ENCODE results near the gene RPL18. TPM values are rescaled to one million over a fixed set of nuclear protein-coding genes. Genes with fewer than 3 reads are reported as not detected.
"Not testable (repeated sequence)": the region's sequence is repeated elsewhere in the genome, so short reads cannot be mapped to it uniquely, and the experiment has no call there.

The RPL18 gene
- total and polyA plus RNA-seq, 4 experiments from 2014 or later = 2,084 to 2,448 (median 2,268) TPM

DNA sequence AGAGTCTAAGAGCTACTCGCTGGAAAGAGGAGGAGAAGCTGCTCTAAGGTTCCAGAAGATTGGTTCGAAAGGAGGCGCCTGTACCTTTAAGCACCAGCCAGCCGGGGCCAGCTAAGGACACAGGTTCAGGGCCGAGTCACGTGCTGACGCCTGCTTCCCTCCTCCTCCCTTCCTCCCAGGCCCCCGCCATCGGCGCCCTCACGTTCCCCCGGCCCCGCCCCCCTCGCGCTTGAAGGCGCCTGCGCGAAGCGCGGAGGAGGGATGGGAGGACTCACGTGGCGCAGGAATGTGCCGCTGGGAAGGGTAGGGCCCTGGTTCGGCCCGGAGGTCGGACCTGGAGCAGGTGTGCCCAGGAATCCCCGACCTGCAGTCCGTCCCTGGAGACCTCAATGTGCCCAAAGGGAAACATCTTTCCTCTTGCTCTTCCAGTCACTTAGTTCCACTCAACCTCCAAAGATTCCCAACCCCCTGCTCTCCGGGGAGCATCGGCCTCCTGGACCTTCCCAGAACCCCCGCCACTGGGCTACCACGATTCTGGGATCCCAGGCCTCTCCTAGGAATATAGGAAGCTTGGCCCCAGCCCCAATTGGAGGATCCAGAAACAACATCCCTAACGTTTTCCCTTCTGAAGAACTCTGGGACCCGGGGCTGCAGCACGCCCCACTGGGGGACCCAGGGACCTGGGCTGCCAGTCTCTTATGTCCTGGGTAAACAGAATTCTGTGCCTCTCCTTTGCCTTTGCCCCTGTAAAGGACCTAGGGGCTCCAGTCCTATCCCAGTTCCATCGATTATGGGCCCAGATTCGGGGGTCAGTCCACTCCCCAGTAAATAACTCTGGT is 15.7 kb upstream of the RPL18 start:
- POLR2A ChIA-PET (ENCODE audit: partially characterized antibody) = interaction anchor here (0.6 to 6.4 kb wide), 10 partner anchors 10 to 302 kb away, joined by 3 to 76 read pairs (median 6); partner anchors contain the start of genes CA11, RPL18 and SPHK2
- peak overlapping the region; percentile 88 for H3K27ac ChIP-seq (ENCODE audit: low read depth, low read length)
- no peaks in the 10 kb centered on the region for H3K27me3 ChIP-seq (ENCODE audit: insufficient read depth, low read length)
- H3K9me3 ChIP-seq (ENCODE audit: control insufficient read depth in 1 of 2, low read length in 2 of 2) = no peaks in the 10 kb centered on the region
- H3K36me3 Mint-ChIP-seq = peaks cover 14 to 47% of the 10 kb centered on the region in 2 donors
- peaks cover 16 to 56% (median 37%) of the 10 kb centered on the region in 4 donors for H3K4me1 Mint-ChIP-seq
- CTCF ChIA-PET (ENCODE audit: partially characterized antibody) = interaction anchor here (2.6 kb wide), 1 partner anchor 11 kb away, joined by 16 read pairs; the partner anchor contains the start of gene CA11
- peak overlapping the region; percentile 92 to 98 (median 95) for H3K27ac Mint-ChIP-seq
- peak overlapping the region; percentile 84 to 89 (median 86) for H3K4me3 Mint-ChIP-seq
- DNase-seq = peak; percentile 87 to 92 (median 88)
- H3K4me1 ChIP-seq (ENCODE audit: insufficient read depth, low read length) = peaks cover 43% of the 10 kb centered on the region
- H3K27me3 Mint-ChIP-seq = no peaks in the 10 kb centered on the region
- H3K9me3 Mint-ChIP-seq = peaks cover 0 to 4% (median 0%) of the 10 kb centered on the region in 8 donors
- peak overlapping the region; percentile 46 to 50 for H3K4me3 ChIP-seq (ENCODE audit: low read length in 2 of 2)
- peaks cover 35% of the 10 kb centered on the region for H3K36me3 ChIP-seq (ENCODE audit: insufficient read depth, low read length)
- intact Hi-C loops (cut with micrococcal nuclease) = loop anchor here (1.0 to 5.0 kb wide), 2 partner anchors 46 to 358 kb away; partner anchors contain the start of genes GYS1 and RUVBL2

GRCh38 chr19:48634036-48634342 is 15.0 kb upstream of the RPL18 start:
- H3K27me3 Mint-ChIP-seq = no peaks in the 10 kb centered on the region
- peaks cover 14 to 51% of the 10 kb centered on the region in 2 donors for H3K36me3 Mint-ChIP-seq
- peaks cover 35% of the 10 kb centered on the region for H3K36me3 ChIP-seq (ENCODE audit: insufficient read depth, low read length)
- no peak for DNase-seq
- H3K9me3 Mint-ChIP-seq = peaks cover 0 to 4% (median 0%) of the 10 kb centered on the region in 8 donors
- CTCF ChIA-PET (ENCODE audit: partially characterized antibody) = interaction anchor here (2.6 kb wide), 1 partner anchor 12 kb away, joined by 16 read pairs; the partner anchor contains the start of gene CA11
- peak overlapping the region; percentile 88 for H3K27ac ChIP-seq (ENCODE audit: low read depth, low read length)
- H3K4me1 Mint-ChIP-seq = peaks cover 12 to 51% (median 33%) of the 10 kb centered on the region in 4 donors
- POLR2A ChIA-PET (ENCODE audit: partially characterized antibody) = interaction anchor here (0.7 to 6.4 kb wide), 9 partner anchors 11 to 301 kb away, joined by 3 to 76 read pairs (median 6); partner anchors contain the start of genes CA11, RPL18 and SPHK2
- H3K4me3 ChIP-seq (ENCODE audit: low read length in 2 of 2) = peak overlapping the region; percentile 3 to 4
- intact Hi-C loops (cut with micrococcal nuclease) = no loop called here
- H3K9me3 ChIP-seq (ENCODE audit: control insufficient read depth in 1 of 2, low read length in 2 of 2) = no peaks in the 10 kb centered on the region
- H3K4me3 Mint-ChIP-seq = peak overlapping the region; percentile 84 to 89 (median 86)
- peak overlapping the region; percentile 92 to 98 (median 95) for H3K27ac Mint-ChIP-seq
- H3K4me1 ChIP-seq (ENCODE audit: insufficient read depth, low read length) = peaks cover 37% of the 10 kb centered on the region
- H3K27me3 ChIP-seq (ENCODE audit: insufficient read depth, low read length) = no peaks in the 10 kb centered on the region

GRCh38 chr19:48633148-48634035 is 14.4 kb upstream of the RPL18 start:
- Histone ChIP-seq H3K4me3 (ENCODE audit: low read length in 2 of 2) (no peak overlapping the region), H3K36me3 (ENCODE audit: insufficient read depth, low read length) (peaks cover 35% of the 10 kb centered on the region), H3K9me3 (ENCODE audit: control insufficient read depth in 1 of 2, low read length in 2 of 2) (no peaks in the 10 kb centered on the region), H3K4me1 (ENCODE audit: insufficient read depth, low read length) (peaks cover 31% of the 10 kb centered on the region), H3K27ac (ENCODE audit: low read depth, low read length) (peak overlapping the region; percentile 88), H3K27me3 (ENCODE audit: insufficient read depth, low read length) (no peaks in the 10 kb centered on the region)
- no peaks in the 10 kb centered on the region for H3K27me3 Mint-ChIP-seq
- H3K4me1 Mint-ChIP-seq = peaks cover 6 to 45% (median 28%) of the 10 kb centered on the region in 4 donors
- H3K4me3 Mint-ChIP-seq = peak overlapping the region in 5 of 8 donors; percentile 84 to 86 (median 85)
- H3K27ac Mint-ChIP-seq = peak overlapping the region in 6 of 7 donors; percentile 6 to 98 (median 94)
- peaks cover 0 to under 1% (median 0%) of the 10 kb centered on the region in 8 donors for H3K9me3 Mint-ChIP-seq
- ChIA-PET POLR2A (ENCODE audit: partially characterized antibody) (interaction anchor here (0.7 to 6.4 kb wide), 9 partner anchors 10 to 301 kb away, joined by 3 to 76 read pairs (median 6); partner anchors contain the start of genes CA11, RPL18 and SPHK2), CTCF (ENCODE audit: partially characterized antibody) (interaction anchor here (1.6 to 2.6 kb wide), 2 partner anchors 13 to 24 kb away, joined by 4 to 16 read pairs; partner anchors contain the start of gene CA11)
- intact Hi-C loops (cut with micrococcal nuclease) = no loop called here
- peaks cover 14 to 53% of the 10 kb centered on the region in 2 donors for H3K36me3 Mint-ChIP-seq
- DNase-seq = peak in 1 of 5 donors; percentile 22

DNA sequence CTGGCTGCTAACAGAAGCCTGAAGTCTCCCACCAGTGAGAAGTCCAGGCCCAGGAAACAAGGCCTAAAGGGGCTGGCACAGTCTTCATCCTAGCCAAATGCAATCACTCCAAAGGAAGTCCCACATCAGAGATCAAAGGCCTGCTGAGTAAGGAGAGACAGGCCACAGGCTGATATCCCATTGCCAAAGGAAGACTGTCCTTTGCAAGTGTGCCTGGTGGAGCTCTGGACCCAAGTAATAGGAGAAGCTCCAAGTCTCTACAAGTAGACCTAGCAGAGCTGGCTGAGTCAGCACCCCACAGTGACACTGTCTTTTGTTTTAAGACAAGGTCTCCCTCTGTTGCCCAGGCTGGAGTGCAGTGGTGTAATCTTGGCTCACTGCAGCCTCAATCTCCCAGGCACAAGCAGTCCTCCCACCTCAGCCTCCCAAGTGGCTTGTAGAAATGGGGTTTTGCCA is 13.7 kb upstream of the RPL18 start:
- Histone ChIP-seq H3K9me3 (ENCODE audit: control insufficient read depth in 1 of 2, low read length in 2 of 2) (no peaks in the 10 kb centered on the region), H3K27ac (ENCODE audit: low read depth, low read length) (peak overlapping the region; percentile 88), H3K4me1 (ENCODE audit: insufficient read depth, low read length) (peaks cover 28% of the 10 kb centered on the region), H3K36me3 (ENCODE audit: insufficient read depth, low read length) (peaks cover 35% of the 10 kb centered on the region), H3K27me3 (ENCODE audit: insufficient read depth, low read length) (no peaks in the 10 kb centered on the region), H3K4me3 (ENCODE audit: low read length in 2 of 2) (no peak overlapping the region)
- CTCF ChIA-PET (ENCODE audit: partially characterized antibody) = interaction anchor here (1.6 to 2.6 kb wide), 3 partner anchors 13 to 24 kb away, joined by 4 to 16 read pairs (median 6); partner anchors contain the start of gene CA11
- no peaks in the 10 kb centered on the region for H3K9me3 Mint-ChIP-seq
- peaks cover 4 to 41% (median 22%) of the 10 kb centered on the region in 4 donors for H3K4me1 Mint-ChIP-seq
- H3K27me3 Mint-ChIP-seq = no peaks in the 10 kb centered on the region
- H3K4me3 Mint-ChIP-seq = peak overlapping the region in 3 of 8 donors; percentile 21 to 46 (median 26)
- intact Hi-C loops (cut with micrococcal nuclease) = no loop called here
- DNase-seq = peak in 1 of 5 donors; percentile 13
- peak overlapping the region in 5 of 7 donors; percentile 17 to 73 (median 52) for H3K27ac Mint-ChIP-seq
- H3K36me3 Mint-ChIP-seq = peaks cover 14 to 50% of the 10 kb centered on the region in 2 donors
- POLR2A ChIA-PET (ENCODE audit: partially characterized antibody) = interaction anchor here (0.9 to 6.4 kb wide), 5 partner anchors 9 to 19 kb away, joined by 3 to 76 read pairs (median 32); partner anchors contain the start of genes CA11, RPL18 and SPHK2

DNA sequence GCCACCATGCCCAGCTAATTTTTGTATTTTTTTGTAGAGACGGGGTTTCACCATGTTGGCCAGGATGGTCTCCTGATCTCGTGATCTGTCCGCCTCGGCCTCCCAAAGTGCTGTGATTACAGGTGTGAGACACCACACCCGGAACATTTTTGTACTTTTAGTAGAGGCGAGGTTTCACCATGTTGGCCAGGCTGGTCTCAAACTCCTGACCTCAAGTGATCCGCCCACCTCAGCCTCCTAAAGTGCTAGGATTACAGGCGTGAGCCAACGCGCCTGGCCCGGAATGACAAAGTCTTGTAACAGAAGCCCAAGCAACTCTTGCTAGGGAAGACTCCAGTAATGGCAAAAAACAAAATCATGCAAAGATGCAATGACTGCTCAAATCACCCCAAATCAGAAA is 13.3 kb upstream of the RPL18 start:
- peak in 1 of 5 donors; percentile 3 for DNase-seq
- ChIA-PET POLR2A (ENCODE audit: partially characterized antibody) (interaction anchor here (1.6 to 6.4 kb wide), 5 partner anchors 9 to 16 kb away, joined by 6 to 76 read pairs (median 32); partner anchors contain the start of genes CA11, RPL18 and SPHK2), CTCF (ENCODE audit: partially characterized antibody) (interaction anchor here (1.6 kb wide), 2 partner anchors 13 to 23 kb away, joined by 4 to 6 read pairs; partner anchors contain the start of gene CA11)
- H3K4me1 Mint-ChIP-seq = peaks cover 4 to 42% (median 20%) of the 10 kb centered on the region in 4 donors
- peak overlapping the region in 5 of 7 donors; percentile 17 to 78 (median 71) for H3K27ac Mint-ChIP-seq
- H3K9me3 ChIP-seq (ENCODE audit: control insufficient read depth in 1 of 2, low read length in 2 of 2); intact Hi-C loops (cut with micrococcal nuclease); H3K4me3 ChIP-seq (ENCODE audit: low read length in 2 of 2); H3K9me3 Mint-ChIP-seq; H3K27ac ChIP-seq (ENCODE audit: low read depth, low read length); H3K27me3 Mint-ChIP-seq; H3K27me3 ChIP-seq (ENCODE audit: insufficient read depth, low read length): not testable (repeated sequence)
- Histone ChIP-seq H3K4me1 (ENCODE audit: insufficient read depth, low read length) (peaks cover 28% of the 10 kb centered on the region), H3K36me3 (ENCODE audit: insufficient read depth, low read length) (peaks cover 35% of the 10 kb centered on the region)
- H3K4me3 Mint-ChIP-seq = peak overlapping the region in 3 of 8 donors; percentile 21 to 46 (median 26)
- peaks cover 14 to 48% of the 10 kb centered on the region in 2 donors for H3K36me3 Mint-ChIP-seq

DNA sequence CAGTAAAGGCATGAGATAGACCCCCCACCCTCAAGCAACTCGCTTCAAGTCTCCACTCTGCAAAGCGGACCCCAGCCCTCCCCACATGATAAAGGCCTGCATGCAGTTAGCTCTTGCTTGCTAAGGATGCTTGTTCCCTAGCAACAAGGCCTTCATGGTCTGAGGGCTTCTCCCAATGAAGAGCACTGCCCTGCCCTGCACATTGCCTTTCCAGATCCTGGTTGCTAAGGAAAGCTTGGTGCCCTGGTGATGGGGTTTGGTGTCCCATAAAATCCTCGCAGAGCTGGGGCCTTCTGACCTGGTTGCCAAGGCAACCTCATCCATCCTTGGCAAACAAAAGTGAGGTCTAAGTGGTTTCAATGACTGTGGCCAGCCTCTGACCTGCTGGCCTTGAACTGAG is 12.2 kb upstream of the RPL18 start:
- ChIA-PET CTCF (ENCODE audit: partially characterized antibody) (interaction anchor here (0.6 to 1.6 kb wide), 4 partner anchors 12 to 1309 kb away, joined by 3 to 6 read pairs (median 3); partner anchors contain the start of genes CA11, RPL18 and SPHK2), POLR2A (ENCODE audit: partially characterized antibody) (interaction anchor here (1.4 to 6.4 kb wide), 7 partner anchors 8 to 90 kb away, joined by 4 to 76 read pairs (median 6); partner anchors contain the start of genes CA11, RPL18 and SPHK2)
- H3K36me3 Mint-ChIP-seq = peaks cover 14 to 47% of the 10 kb centered on the region in 2 donors
- H3K9me3 Mint-ChIP-seq = no peaks in the 10 kb centered on the region
- Histone ChIP-seq H3K36me3 (ENCODE audit: insufficient read depth, low read length) (peaks cover 35% of the 10 kb centered on the region), H3K4me3 (ENCODE audit: low read length in 2 of 2) (no peak overlapping the region), H3K27ac (ENCODE audit: low read depth, low read length) (no peak overlapping the region), H3K4me1 (ENCODE audit: insufficient read depth, low read length) (peaks cover 28% of the 10 kb centered on the region), H3K27me3 (ENCODE audit: insufficient read depth, low read length) (no peaks in the 10 kb centered on the region), H3K9me3 (ENCODE audit: control insufficient read depth in 1 of 2, low read length in 2 of 2) (no peaks in the 10 kb centered on the region)
- peaks cover 4 to 45% (median 20%) of the 10 kb centered on the region in 4 donors for H3K4me1 Mint-ChIP-seq
- intact Hi-C loops (cut with micrococcal nuclease) = no loop called here
- no peak overlapping the region for H3K4me3 Mint-ChIP-seq
- H3K27me3 Mint-ChIP-seq = no peaks in the 10 kb centered on the region
- peak overlapping the region in 2 of 7 donors; percentile 50 to 65 for H3K27ac Mint-ChIP-seq
- peak in 1 of 5 donors; percentile 27 for DNase-seq

All from CD4-positive, alpha-beta memory T cell (primary cell).